GM10266 (cell line): ENCODE measurements around the gene RIPK4.

Experiments
- DNase-seq: peaks from one replicate; pipeline ENCODE4 v3.0.0; 2012; ENCODE audit errors: extremely low spot score
- CTCF ChIP-seq: IDR thresholded peaks from 2 replicates; pipeline ENCODE4 v1.5.1; 2012; ENCODE audit warnings: mild to moderate bottlenecking, low read depth; ENCODE audit not compliant: control insufficient read depth, insufficient read depth; ENCODE audit errors: missing control alignments

RIPK4 gene

GRCh38 chr21:41781050-41781410, 14.2 kb upstream of the RIPK4 start:
- TF ChIP-seq CTCF, result no peak
- no peak for DNase-seq

- TF ChIP-seq CTCF, result no peak
- DNase-seq, result no peak
These were observed 13.6 kb upstream of the RIPK4 start for GRCh38 chr21:41780337-41781049.

GRCh38 chr21:41779659-41780058, 12.8 kb upstream of the RIPK4 start:
- no peak for TF ChIP-seq CTCF
- DNase-seq, result no peak

- no peak for TF ChIP-seq CTCF
- no peak for DNase-seq
These were observed 12.2 kb upstream of the RIPK4 start for GRCh38 chr21:41778930-41779600.

GRCh38 chr21:41777951-41778815, 11.3 kb upstream of the RIPK4 start:
- no peak for DNase-seq
- TF ChIP-seq CTCF, result peak; percentile 38

- no peak for TF ChIP-seq CTCF
- DNase-seq, result no peak
These were observed 9.9 kb upstream of the RIPK4 start for GRCh38 chr21:41776778-41777177.
